Renal cortical epithelial cell (primary cell): ENCODE data around the gene METTL1. TPM values are rescaled to one million over a fixed set of nuclear protein-coding genes. Genes with fewer than 3 reads are reported as not detected.

Experiments
- DNase-seq: peaks from one replicate; pipeline ENCODE4 v3.0.0-alpha.2; 2011; ENCODE audit warnings: low read depth
- total RNA-seq: library from RNA; depleted of rRNA; stranded (reverse); fragments of >200 nt; gene quantifications from 2 replicates; pipeline ENCODE4 v1.2.3, GENCODE V29; 2014

METTL1 gene
- total RNA-seq, 1 donor from 2014 or later = 6.4 TPM

GRCh38 chr12:57754411-57755193, 17.3 kb downstream of the METTL1 start, which contains the start of gene MARCHF9:
MARCHF9 (plus strand) TSS chr12:57755103; CDS start chr12:57755529, 426 bp downstream.
- DNase-seq = peak; percentile 62

DNA sequence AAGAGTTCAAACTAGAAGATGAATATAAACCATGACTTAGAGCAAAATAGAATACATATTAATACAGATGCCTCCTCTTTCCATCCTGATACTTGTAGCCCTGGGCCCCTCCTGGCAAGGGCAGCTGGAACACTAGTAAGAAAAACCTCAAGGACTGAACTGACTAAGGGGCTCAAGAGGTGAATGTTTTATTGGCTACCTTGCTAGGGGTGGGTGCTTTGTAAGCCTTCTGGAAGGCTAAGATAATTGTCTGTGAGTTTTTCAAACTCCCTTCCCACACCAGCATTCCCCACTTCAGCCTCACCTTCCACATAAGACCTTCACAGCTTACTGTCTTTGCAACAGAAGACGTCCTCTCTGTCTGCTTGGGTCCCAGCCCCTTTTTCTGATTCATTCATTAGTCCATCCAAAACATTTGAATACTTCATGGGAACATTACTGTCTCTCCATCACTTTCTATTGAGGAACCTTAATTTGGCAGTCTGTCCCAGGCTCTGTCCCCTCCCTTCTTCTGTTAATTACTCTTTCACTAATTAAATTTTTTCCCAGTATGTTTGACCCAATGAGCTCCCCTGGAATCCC, 18.1 kb downstream of the METTL1 start:
- DNase-seq = no peak

DNA sequence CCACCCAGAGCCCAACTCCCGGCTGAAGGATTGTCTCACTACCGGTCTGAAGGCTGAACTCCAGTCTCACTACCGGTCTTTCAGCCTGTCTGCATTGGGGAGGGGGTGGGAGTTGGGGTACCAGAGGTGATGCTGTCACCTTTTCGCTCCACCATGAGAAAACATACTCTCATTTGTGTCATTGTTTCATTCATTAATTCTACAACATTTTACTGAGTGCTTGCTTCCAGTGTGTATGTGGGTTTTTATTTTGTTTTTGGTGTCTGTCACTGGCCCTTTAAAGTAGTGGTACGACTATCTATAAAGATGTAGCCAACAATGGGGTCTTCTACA, 19.3 kb downstream of the METTL1 start:
- DNase-seq = no peak

- peak; percentile 98 for DNase-seq
These were observed 19.9 kb downstream of the METTL1 start, which contains the start of gene CDK4 for GRCh38 chr12:57751788-57752667. CDK4 (minus strand) TSS chr12:57752310; CDS start chr12:57751717, 593 bp downstream.

DNA sequence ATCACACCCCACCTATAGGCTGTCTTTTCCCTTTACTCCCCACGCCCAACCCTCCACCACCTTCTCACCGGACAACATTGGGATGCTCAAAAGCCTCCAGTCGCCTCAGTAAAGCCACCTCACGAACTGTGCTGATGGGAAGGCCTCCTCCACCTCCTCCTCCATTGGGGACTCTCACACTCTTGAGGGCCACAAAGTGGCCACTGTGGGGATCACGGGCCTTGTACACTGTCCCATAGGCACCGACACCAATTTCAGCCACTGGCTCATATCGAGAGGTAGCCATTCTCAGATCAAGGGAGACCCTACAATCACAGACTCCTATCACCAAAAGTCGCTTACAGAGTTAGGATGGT, 20.5 kb downstream of the METTL1 start:
- DNase-seq = no peak

DNA sequence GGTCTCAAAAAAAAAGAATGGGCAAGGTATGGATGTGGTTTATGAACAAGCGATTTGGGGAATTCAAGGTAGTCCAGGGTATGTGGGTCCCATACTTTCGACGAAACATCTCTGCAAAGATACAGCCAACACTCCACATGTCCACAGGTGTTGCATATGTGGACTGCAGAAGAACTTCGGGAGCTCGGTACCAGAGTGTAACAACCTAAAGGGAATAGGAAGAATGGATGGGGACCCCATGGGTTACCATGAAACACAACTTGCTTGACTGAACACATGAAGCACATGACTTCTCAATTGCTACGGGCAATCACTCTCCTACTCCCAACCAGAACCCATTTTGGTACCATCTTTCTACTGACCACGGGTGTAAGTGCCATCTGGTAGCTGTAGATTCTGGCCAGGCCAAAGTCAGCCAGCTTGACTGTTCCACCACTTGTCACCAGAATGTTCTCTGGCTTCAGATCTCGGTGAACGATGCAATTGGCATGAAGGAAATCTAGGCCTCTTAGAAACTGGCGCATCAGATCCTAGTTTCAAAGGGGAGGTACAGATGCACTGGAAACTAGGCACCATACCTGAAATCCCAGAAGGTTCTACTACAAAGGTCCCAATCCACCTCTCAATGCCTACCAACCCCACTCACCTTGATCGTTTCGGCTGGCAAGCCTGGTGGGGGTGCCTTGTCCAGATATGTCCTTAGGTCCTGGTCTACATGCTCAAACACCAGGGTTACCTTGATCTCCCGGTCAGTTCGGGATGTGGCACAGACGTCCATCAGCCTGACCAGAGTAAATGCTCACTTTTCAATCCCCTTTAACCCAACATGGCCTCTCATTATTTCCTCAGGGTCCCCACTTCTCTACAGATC, 21.1 kb downstream of the METTL1 start:
- no peak for DNase-seq

- no peak for DNase-seq
These were observed 22.8 kb downstream of the METTL1 start for GRCh38 chr12:57749061-57749460.

GRCh38 chr12:57746025-57746424, 25.9 kb downstream of the METTL1 start:
- DNase-seq = no peak

DNA sequence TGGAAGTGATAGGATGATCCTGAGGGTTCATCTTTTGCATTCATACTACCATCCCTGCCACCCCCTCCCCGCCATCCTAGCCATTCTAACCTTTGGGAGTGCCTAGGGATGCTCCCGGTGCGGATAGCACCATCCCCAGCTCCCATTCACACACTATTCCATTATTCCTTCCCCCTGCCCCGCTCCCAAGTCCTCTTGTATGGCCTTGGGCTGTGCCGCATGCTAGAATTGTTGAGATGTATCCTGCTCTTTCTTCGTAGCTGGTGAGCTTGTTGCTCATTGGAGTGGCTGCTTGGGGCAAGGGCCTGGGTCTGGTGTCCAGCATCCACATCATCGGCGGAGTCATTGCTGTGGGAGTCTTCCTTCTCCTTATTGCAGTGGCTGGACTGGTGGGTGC, 26.4 kb downstream of the METTL1 start:
- no peak for DNase-seq

- peak; percentile 97 for DNase-seq
These were observed 27.0 kb downstream of the METTL1 start, which contains the start of gene TSPAN31 for GRCh38 chr12:57744777-57745484. TSPAN31 (plus strand) TSS chr12:57745039; CDS start chr12:57745155, 116 bp downstream.

DNA sequence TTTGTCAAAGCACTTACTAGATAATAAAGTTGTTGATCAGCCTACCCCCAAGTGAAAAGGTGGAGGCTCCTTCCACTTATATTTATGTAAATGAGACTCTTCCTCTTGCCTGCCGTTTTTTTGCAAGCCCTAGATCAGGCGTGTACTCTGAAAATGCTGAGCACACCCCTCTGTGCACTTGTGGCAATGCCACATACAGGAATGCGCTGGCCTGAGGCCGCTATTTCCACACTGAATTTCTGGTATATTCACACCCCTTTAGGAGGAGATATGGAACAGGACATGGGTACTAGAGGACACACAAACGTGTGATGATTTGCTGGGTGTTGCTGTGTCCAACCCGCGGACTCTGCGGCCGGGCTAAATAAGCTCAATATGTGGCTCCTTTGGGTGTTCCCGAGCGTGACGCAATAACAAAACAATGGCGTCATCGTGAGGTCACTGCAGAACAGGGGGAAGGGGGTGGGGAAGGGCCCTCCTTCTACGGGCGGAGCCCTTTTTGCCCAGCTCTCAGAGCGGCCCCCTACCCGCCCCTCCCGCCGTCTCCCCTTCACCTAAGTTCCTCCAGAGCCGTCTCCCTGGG, 27.6 kb downstream of the METTL1 start:
- DNase-seq = no peak

GRCh38 chr12:57743769-57744168, 28.1 kb downstream of the METTL1 start:
- no peak for DNase-seq

- no peak for DNase-seq
These were observed 29.8 kb downstream of the METTL1 start for GRCh38 chr12:57741844-57742738.

DNA sequence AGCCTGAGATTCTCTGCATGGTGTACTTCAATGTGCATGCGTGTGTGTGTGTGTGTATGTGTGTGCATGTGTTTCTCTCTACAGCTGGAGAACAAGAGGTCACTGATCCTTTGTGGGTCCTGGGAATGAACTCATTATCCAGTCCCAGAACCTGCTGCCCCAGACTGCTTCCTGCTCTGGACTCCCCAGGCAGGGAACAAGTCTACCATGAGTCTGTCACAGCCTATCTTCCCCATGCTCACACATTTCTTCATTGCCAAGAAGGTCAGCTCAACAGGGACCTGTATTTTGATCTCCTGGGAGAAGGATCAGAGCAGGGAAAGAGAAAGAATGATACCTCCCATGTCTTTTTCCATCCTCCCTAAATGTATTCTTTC, 30.5 kb downstream of the METTL1 start:
- DNase-seq = no peak

DNA sequence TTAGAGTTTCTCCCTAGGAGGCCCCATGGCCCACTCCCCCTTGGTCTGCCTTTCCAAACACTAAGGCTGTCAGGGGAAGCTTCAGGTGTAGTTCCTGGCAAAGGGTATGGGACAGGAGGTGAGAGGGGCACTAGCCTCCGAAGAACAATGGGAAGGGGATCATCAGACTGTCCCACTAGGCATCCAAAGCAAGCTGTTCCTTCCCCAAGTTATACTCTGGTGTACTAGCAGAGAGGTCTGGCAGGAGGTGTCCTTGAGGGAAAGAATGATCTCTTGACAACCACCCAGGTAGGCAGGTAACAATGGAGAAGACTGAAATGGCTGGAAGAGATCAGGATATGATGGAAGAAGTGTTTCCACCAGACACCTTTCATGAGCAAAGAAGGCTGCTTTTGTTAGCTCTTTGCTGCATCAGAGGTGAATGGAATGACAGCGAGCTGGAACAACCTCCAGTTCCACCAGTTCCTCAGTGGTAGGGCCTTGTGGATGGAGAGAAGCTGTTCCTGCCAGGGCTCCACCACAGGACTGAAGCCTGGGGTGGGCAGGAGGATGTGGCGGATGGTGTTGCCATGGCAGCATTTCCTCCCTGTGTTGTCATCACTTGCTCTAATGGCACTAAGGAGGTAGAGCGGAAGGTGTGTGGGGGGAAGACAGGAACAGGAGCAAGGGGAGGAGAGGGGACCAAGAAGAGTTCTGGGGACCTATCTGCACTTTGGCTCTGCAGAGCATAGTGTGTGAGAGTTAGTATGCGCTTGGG, 31.1 kb downstream of the METTL1 start:
- no peak for DNase-seq

- no peak for DNase-seq
These were observed 31.9 kb downstream of the METTL1 start for GRCh38 chr12:57739914-57740538.

GRCh38 chr12:57739387-57739786, 32.5 kb downstream of the METTL1 start:
- DNase-seq = no peak

GRCh38 chr12:57738661-57739237, 33.2 kb downstream of the METTL1 start, which contains the start of gene AGAP2:
AGAP2 (minus strand) TSS chr12:57738742; CDS start chr12:57738246, 496 bp downstream.
- no peak for DNase-seq
